ENCODE results near the gene PTPRD.

PTPRD gene

GRCh38 chr9:8637626-8638025, 1975.2 kb downstream of the PTPRD start:
- DNase-seq (ENCODE audit: low read depth), result no peak

- DNase-seq (ENCODE audit: low read depth), result no peak
These were observed 1979.0 kb downstream of the PTPRD start for GRCh38 chr9:8633784-8634183.

- DNase-seq (ENCODE audit: low read depth), result no peak
These were observed 1980.3 kb downstream of the PTPRD start for GRCh38 chr9:8632493-8632892.

GRCh38 chr9:8628791-8629190, 1984.0 kb downstream of the PTPRD start:
- DNase-seq (ENCODE audit: low read depth), result no peak

- DNase-seq (ENCODE audit: low read depth), result no peak
These were observed 1984.7 kb downstream of the PTPRD start for GRCh38 chr9:8627976-8628679.

GRCh38 chr9:8622871-8623270, 1989.9 kb downstream of the PTPRD start:
- no peak for DNase-seq (ENCODE audit: low read depth)

GRCh38 chr9:8622222-8622802, 1990.5 kb downstream of the PTPRD start:
- no peak for DNase-seq (ENCODE audit: low read depth)

GRCh38 chr9:8621416-8621815, 1991.4 kb downstream of the PTPRD start:
- no peak for DNase-seq (ENCODE audit: low read depth)

GRCh38 chr9:8616414-8616813, 1996.4 kb downstream of the PTPRD start:
- DNase-seq (ENCODE audit: low read depth), result no peak

- DNase-seq (ENCODE audit: low read depth), result no peak
These were observed 1997.8 kb downstream of the PTPRD start for GRCh38 chr9:8614926-8615440.

- no peak for DNase-seq (ENCODE audit: low read depth)
These were observed 1999.4 kb downstream of the PTPRD start for GRCh38 chr9:8613346-8613825.

- no peak for DNase-seq (ENCODE audit: low read depth)
These were observed 2001.6 kb downstream of the PTPRD start for GRCh38 chr9:8611153-8611552.

GRCh38 chr9:8610256-8610655, 2002.5 kb downstream of the PTPRD start:
- DNase-seq (ENCODE audit: low read depth), result no peak

- DNase-seq (ENCODE audit: low read depth), result no peak
These were observed 2007.7 kb downstream of the PTPRD start for GRCh38 chr9:8605096-8605495.

GRCh38 chr9:8604201-8604600, 2008.6 kb downstream of the PTPRD start:
- DNase-seq (ENCODE audit: low read depth), result no peak

GRCh38 chr9:8600914-8601680, 2011.7 kb downstream of the PTPRD start:
- DNase-seq (ENCODE audit: low read depth), result no peak

- DNase-seq (ENCODE audit: low read depth), result no peak
These were observed 2012.9 kb downstream of the PTPRD start for GRCh38 chr9:8599937-8600336.

- no peak for DNase-seq (ENCODE audit: low read depth)
These were observed 2023.3 kb downstream of the PTPRD start for GRCh38 chr9:8589476-8589875.

- DNase-seq (ENCODE audit: low read depth), result no peak
These were observed 2027.8 kb downstream of the PTPRD start for GRCh38 chr9:8585036-8585435.

- DNase-seq (ENCODE audit: low read depth), result no peak
These were observed 2033.1 kb downstream of the PTPRD start for GRCh38 chr9:8579661-8580060.

- no peak for DNase-seq (ENCODE audit: low read depth)
These were observed 2036.1 kb downstream of the PTPRD start for GRCh38 chr9:8576741-8577140.

- no peak for DNase-seq (ENCODE audit: low read depth)
These were observed 2038.0 kb downstream of the PTPRD start for GRCh38 chr9:8574846-8575245.

GRCh38 chr9:8572209-8572608, 2040.6 kb downstream of the PTPRD start:
- DNase-seq (ENCODE audit: low read depth), result no peak

Measured in EH (cell line).